CD4-positive, alpha-beta T cell (primary cell): ENCODE results near the gene DDX24. TPM values are rescaled to one million over a fixed set of nuclear protein-coding genes. Genes with fewer than 3 reads are reported as not detected.

ENCODE experiments used
- ATAC-seq: fragments of 200-7000 bp; cut with Tn5 transposase; one replicate; pipeline ENCODE4 v1.10.0; 2022; ENCODE audit warnings: mild to moderate bottlenecking; ENCODE audit not compliant: poor library complexity
- CTCF ChIA-PET: fragments of 350-600 bp; sonication (Branson Sonifier 250); formaldehyde crosslinking; loops from one replicate; lab custom pipeline; 2021; ENCODE audit warnings: antibody characterized with exemption, inconsistent platforms; lab: Charles Lee
- POLR2A ChIA-PET: fragments of 350-600 bp; sonication (Branson Sonifier 250); formaldehyde crosslinking; loops from one replicate; lab custom pipeline; 2021; ENCODE audit warnings: antibody characterized with exemption, inconsistent platforms; lab: Charles Lee
- DNase-seq, 14 experiments: peaks; one replicate each; pipeline ENCODE4 v3.0.0-alpha.2; 2013 to 2020; ENCODE audit warnings: mixed read lengths in 2 of 14
- H3K27ac ChIP-seq, 2 donors: one replicate each; pipeline versions ENCODE4 v1.5.1 to v1.7.0; 2013; ENCODE audit warnings: low read length in 2 of 2, low read depth in 1 of 2, mild to moderate bottlenecking in 1 of 2
- H3K27me3 ChIP-seq, 2 experiments: 1 replicate in 1 of 2; 2 replicates in 1 of 2; pipeline versions ENCODE4 v1.6.1 to v1.7.0; 2013; ENCODE audit warnings: low read length in 2 of 2, control low read depth in 1 of 2, mild to moderate bottlenecking in 1 of 2, moderate library complexity in 1 of 2; ENCODE audit not compliant: insufficient read depth in 2 of 2, control insufficient read depth in 1 of 2
- H3K36me3 ChIP-seq: one replicate; pipeline ENCODE4 v1.6.1; 2013; ENCODE audit warnings: low read length, control low read depth; ENCODE audit not compliant: insufficient read depth
- H3K4me1 ChIP-seq: one replicate; pipeline ENCODE4 v1.6.1; 2013; ENCODE audit warnings: low read length, control low read depth; ENCODE audit not compliant: insufficient read depth
- H3K4me3 ChIP-seq: one replicate; pipeline ENCODE4 v1.5.1; 2013; ENCODE audit warnings: mild to moderate bottlenecking, low read length, moderate library complexity
- H3K9me3 ChIP-seq, 2 experiments: 1 replicate in 1 of 2; 2 replicates in 1 of 2; pipeline versions ENCODE4 v1.6.1 to v1.7.0; 2013; ENCODE audit warnings: low read length in 2 of 2, mild to moderate bottlenecking in 2 of 2, control low read depth in 1 of 2, moderate library complexity in 1 of 2; ENCODE audit not compliant: control insufficient read depth in 1 of 2, insufficient read depth in 1 of 2
- H3K27ac Mint-ChIP-seq: one replicate; pipeline ENCODE4 v1.8.0; 2020; ENCODE audit warnings: mixed read lengths
- H3K27me3 Mint-ChIP-seq: one replicate; pipeline ENCODE4 v1.8.0; 2021; ENCODE audit warnings: mixed read lengths
- H3K36me3 Mint-ChIP-seq: one replicate; pipeline ENCODE4 v1.8.0; 2021; ENCODE audit warnings: low read depth, mixed read lengths
- H3K4me1 Mint-ChIP-seq: one replicate; pipeline ENCODE4 v1.8.0; 2021; ENCODE audit warnings: low read depth, mixed read lengths
- H3K4me3 Mint-ChIP-seq: one replicate; pipeline ENCODE4 v1.8.0; 2020; ENCODE audit warnings: mild to moderate bottlenecking, mixed read lengths
- H3K9me3 Mint-ChIP-seq: one replicate; pipeline ENCODE4 v1.8.0; 2020; ENCODE audit warnings: mixed read lengths
- intact Hi-C, 2 experiments: fragments of 100-400 bp; cut with DNase I in 1 of 2; cut with micrococcal nuclease in 1 of 2; formaldehyde crosslinking; loops; one replicate each; pipeline versions ENCODE4 v1.15.1 to v1.9.0; 2023 to 2025; cut with DNase I, micrococcal nuclease
- total RNA-seq, 174 experiments: library from RNA in 2 of 174; stranded (reverse) in 2 of 174; gene quantifications; one replicate each; pipeline ENCODE4 v1.2.3 and lab custom pipeline; 2021 to 2026
- TF ChIP-seq, protein P1 (sequence below): fragments of 200-600 bp; IDR thresholded peaks from one replicate; pipeline ENCODE4 v1.8.0; 2022; ENCODE audit warnings: antibody characterized with exemption, mild to moderate bottlenecking

DDX24 gene
- total RNA-seq, 2 experiments from 2014 or later = 678 to 711 TPM

DNA sequence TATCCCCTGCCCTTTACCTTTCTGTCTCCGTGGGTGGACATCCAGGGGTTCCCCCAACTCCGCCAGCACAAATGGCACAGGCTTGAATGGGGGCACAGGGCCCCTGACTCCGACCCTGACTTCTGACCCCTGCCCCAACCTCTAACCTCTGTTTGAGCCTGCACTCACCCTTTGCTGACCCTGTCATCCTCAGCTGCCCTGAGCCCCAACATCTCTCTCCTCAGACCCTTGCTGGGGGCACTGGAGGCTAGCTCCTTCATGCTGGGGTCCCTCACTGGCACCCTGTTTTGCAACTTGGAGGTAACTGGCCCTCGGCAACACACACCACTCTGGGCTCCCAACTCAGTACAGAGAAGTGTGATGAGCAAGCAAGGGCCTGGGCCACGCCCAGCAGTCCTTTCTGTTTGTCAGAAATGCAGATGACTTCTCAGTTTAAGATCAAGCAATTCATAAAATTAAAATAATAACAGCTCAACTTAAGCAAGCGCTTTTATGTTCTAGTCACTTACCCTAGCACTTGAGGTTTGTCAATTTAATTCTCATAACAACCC, 31.6 kb upstream of the DDX24 start:
- no peaks in the 10 kb centered on the region for H3K9me3 Mint-ChIP-seq
- H3K27ac Mint-ChIP-seq = no peak overlapping the region
- ATAC-seq (no peak), DNase-seq (no peak)
- H3K4me1 ChIP-seq = peaks cover 4% of the 10 kb centered on the region
- H3K9me3 ChIP-seq = no peaks in the 10 kb centered on the region
- ChIA-PET POLR2A (no interaction called here), CTCF (interaction anchor here (0.6 kb wide), 1 partner anchor 195 kb away, joined by 3 read pairs; no protein-coding TSS in a partner anchor)
- H3K36me3 ChIP-seq = no peaks in the 10 kb centered on the region
- no peak overlapping the region for H3K27ac ChIP-seq
- H3K36me3 Mint-ChIP-seq = no peaks in the 10 kb centered on the region
- TF ChIP-seq, protein P1, sequence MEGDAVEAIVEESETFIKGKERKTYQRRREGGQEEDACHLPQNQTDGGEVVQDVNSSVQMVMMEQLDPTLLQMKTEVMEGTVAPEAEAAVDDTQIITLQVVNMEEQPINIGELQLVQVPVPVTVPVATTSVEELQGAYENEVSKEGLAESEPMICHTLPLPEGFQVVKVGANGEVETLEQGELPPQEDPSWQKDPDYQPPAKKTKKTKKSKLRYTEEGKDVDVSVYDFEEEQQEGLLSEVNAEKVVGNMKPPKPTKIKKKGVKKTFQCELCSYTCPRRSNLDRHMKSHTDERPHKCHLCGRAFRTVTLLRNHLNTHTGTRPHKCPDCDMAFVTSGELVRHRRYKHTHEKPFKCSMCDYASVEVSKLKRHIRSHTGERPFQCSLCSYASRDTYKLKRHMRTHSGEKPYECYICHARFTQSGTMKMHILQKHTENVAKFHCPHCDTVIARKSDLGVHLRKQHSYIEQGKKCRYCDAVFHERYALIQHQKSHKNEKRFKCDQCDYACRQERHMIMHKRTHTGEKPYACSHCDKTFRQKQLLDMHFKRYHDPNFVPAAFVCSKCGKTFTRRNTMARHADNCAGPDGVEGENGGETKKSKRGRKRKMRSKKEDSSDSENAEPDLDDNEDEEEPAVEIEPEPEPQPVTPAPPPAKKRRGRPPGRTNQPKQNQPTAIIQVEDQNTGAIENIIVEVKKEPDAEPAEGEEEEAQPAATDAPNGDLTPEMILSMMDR = no peak
- no peaks in the 10 kb centered on the region for H3K4me1 Mint-ChIP-seq
- H3K4me3 ChIP-seq = no peak overlapping the region
- H3K27me3 Mint-ChIP-seq = peaks cover 23% of the 10 kb centered on the region
- intact Hi-C loops = no loop called here
- H3K27me3 ChIP-seq = peaks cover 3 to 7% of the 10 kb centered on the region in 2 experiments
- no peak overlapping the region for H3K4me3 Mint-ChIP-seq

DNA sequence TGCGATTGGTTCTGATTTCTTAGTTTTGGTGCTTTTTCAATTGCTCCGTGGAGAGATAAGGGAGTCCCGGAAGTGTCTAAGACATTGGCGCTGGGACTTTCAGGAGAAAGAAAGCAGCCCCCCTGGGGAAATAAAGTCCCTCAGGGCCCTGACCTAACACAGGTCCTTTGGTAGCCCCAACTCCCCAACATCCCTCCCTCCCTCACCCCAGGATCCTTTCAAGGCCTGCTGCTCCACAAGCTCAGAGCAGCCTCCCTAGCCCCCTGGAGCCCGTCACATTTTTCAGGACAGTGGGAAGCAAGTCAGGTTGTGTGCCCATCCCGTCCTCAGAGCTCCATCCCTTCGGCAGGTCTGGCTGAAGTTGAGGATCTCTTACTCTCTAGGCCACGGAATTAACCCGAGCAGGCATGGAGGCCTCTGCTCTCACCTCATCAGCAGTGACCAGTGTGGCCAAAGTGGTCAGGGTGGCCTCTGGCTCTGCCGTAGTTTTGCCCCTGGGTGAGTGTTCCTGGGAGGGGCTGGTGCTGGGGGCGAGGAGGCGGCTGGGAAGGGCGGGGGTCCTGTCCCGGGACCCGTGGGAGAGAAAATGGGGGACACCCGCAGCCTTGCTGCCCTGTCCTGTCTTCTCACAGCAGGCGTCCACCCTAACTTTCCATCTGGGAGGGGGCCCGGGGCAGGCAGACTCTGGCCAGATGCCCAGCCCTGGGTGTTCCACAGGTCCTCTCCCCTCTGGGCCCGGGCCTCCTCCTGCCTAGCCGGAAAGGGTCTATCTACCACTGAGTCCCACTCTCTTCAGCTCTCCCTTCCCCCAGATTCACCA, 30.5 kb upstream of the DDX24 start:
- Mint-ChIP-seq H3K27ac (no peak overlapping the region), H3K9me3 (no peaks in the 10 kb centered on the region), H3K4me1 (no peaks in the 10 kb centered on the region), H3K27me3 (peaks cover 12% of the 10 kb centered on the region), H3K36me3 (no peaks in the 10 kb centered on the region), H3K4me3 (no peak overlapping the region)
- Histone ChIP-seq H3K27ac (no peak overlapping the region), H3K9me3 (no peaks in the 10 kb centered on the region), H3K4me1 (peaks cover 4% of the 10 kb centered on the region), H3K27me3 (peaks cover 3 to 5% of the 10 kb centered on the region in 2 experiments), H3K36me3 (no peaks in the 10 kb centered on the region), H3K4me3 (no peak overlapping the region)
- CTCF ChIA-PET = no interaction called here
- TF ChIP-seq, protein P1 = no peak
- intact Hi-C loops = no loop called here
- POLR2A ChIA-PET = no interaction called here
- DNase-seq (no peak), ATAC-seq (no peak)

GRCh38 chr14:94110552-94111181, 29.7 kb upstream of the DDX24 start, which contains the start of gene IFI27:
Gene IFI27 (plus strand): TSS chr14:94110736.
- peaks cover 4% of the 10 kb centered on the region for H3K4me1 ChIP-seq
- ChIA-PET POLR2A (no interaction called here), CTCF (no interaction called here)
- Mint-ChIP-seq H3K27ac (no peak within 1 kb of the TSS), H3K4me3 (no peak within 1 kb of the TSS), H3K9me3 (no peaks in the 10 kb centered on the region), H3K36me3 (no peaks in the 10 kb centered on the region), H3K27me3 (peaks cover 6% of the 10 kb centered on the region), H3K4me1 (no peaks in the 10 kb centered on the region)
- H3K36me3 ChIP-seq = no peaks in the 10 kb centered on the region
- H3K27me3 ChIP-seq = peaks cover 0 to 3% of the 10 kb centered on the region in 2 experiments
- H3K9me3 ChIP-seq = no peaks in the 10 kb centered on the region
- H3K27ac ChIP-seq = no peak within 1 kb of the TSS
- no peak for ATAC-seq
- DNase-seq = no peak
- TF ChIP-seq, protein P1 = no peak
- no peak within 1 kb of the TSS for H3K4me3 ChIP-seq
- intact Hi-C loops = no loop called here
